Measurements from ENCODE around the gene ROR2.

DNA sequence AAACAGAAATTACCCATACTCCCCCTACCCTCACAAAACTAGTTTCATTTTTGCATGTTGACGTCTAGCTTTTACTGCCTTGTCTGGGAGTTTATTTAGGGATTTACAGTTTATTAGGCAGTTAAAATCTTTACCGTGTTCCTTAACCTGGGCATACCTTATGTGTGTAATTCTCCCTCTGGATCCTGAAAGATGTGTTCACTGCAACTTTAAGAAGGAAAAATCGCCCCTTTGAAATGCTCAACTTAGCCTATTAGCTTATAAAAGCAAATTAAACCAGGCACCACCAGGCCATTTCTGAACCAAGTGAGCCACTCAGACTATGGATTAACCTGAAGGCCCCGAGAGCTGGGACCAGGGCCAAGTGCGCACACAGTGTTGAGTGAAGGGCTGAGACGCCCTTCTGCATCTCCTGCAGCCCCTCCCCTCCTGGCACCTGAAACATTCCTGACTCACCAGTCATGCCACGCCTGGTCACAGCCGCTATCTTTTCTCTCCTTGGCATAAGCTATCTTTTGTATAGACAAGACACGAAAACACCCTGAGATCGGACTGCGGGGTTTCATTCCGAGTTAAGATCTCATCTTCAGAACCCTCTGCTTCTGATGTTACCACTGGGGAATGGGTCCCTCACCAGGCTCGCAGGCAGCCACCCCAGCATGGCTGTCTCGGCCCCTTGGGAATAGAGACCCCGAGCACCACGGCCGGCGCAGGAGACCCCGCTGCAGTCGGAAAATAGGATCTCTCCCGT is 111.9 kb downstream of the ROR2 start:
- no peak for TF ChIP-seq ARNTL (CRISPR knock-in tag; IDR thresholded peaks at IDR 0.05; ENCODE audit: borderline replicate concordance, low read depth)
- TF ChIP-seq BACH2 (CRISPR knock-in tag; IDR thresholded peaks at IDR 0.05; ENCODE audit: borderline replicate concordance): no peak
- no peak for TF ChIP-seq TOX (CRISPR knock-in tag; IDR thresholded peaks at IDR 0.05; ENCODE audit: borderline replicate concordance)
- TF ChIP-seq PPARA (CRISPR knock-in tag; IDR thresholded peaks at IDR 0.05; ENCODE audit: borderline replicate concordance): no peak

Data from SK-N-SH treated with all-trans-retinoic acid at 6 μM for 48 hours (cell line).